ENCODE results near the gene WDCP. TPM values are rescaled to one million over a fixed set of nuclear protein-coding genes. Genes with fewer than 3 reads are reported as not detected.

The WDCP gene
- total RNA-seq, 1 experiment from 2014 or later = 20.0 TPM

- ATAC-seq (no peak), DNase-seq (ENCODE audit: low read depth, low spot score) (no peak)
- H3K27ac ChIP-seq (ENCODE audit: low read length) = no peak overlapping the region
- no peak overlapping the region for H3K4me3 ChIP-seq (ENCODE audit: low read depth in 2 of 2, low read length in 2 of 2)
- intact Hi-C loops (cut with micrococcal nuclease; ENCODE audit: unreplicated experiment) = no loop called here
- H3K36me3 ChIP-seq (ENCODE audit: control insufficient read depth, insufficient read depth, low read length) = no peaks in the 10 kb centered on the region
- H3K27me3 ChIP-seq (ENCODE audit: control insufficient read depth, insufficient read depth, low read length) = no peaks in the 10 kb centered on the region
- TF ChIP-seq SIN3A (IDR thresholded peaks at IDR 0.05; ENCODE audit: borderline replicate concordance, insufficient read depth, low read depth, low read length) (no peak), POLR2AphosphoS5 (IDR thresholded peaks at IDR 0.05; ENCODE audit: low read depth, low read length) (no peak), TCF7L2 (IDR thresholded peaks at IDR 0.05; ENCODE audit: low read depth, low read length) (no peak)
- H3K4me1 ChIP-seq (ENCODE audit: control insufficient read depth, insufficient read depth, low read length) = peaks cover 17% of the 10 kb centered on the region
- in situ Hi-C loops (cut with HindIII; ENCODE audit: low pct_unique_long_range_greater_than_20kb, low sequenced_read_pairs) = no loop called here
- ChIA-PET POLR2A (no interaction called here), CTCF (no interaction called here)
- H3K9me3 ChIP-seq (ENCODE audit: control insufficient read depth, insufficient read depth, low read depth, low read length) = no peaks in the 10 kb centered on the region
- no TSS peak for BruUV-seq (replicated peaks)
Observed at GRCh38 chr2:24020244-24020643, 26.9 kb downstream of the WDCP start.

- CTCF ChIA-PET = no interaction called here
- H3K4me1 ChIP-seq (ENCODE audit: control insufficient read depth, insufficient read depth, low read length) = peaks cover 20% of the 10 kb centered on the region
- BruUV-seq (replicated peaks) = no TSS peak
- DNase-seq (ENCODE audit: low read depth, low spot score) (no peak), ATAC-seq (no peak)
- in situ Hi-C loops (cut with HindIII; ENCODE audit: low pct_unique_long_range_greater_than_20kb, low sequenced_read_pairs) = no loop called here
- intact Hi-C loops (cut with micrococcal nuclease; ENCODE audit: unreplicated experiment) = no loop called here
- no peaks in the 10 kb centered on the region for H3K36me3 ChIP-seq (ENCODE audit: control insufficient read depth, insufficient read depth, low read length)
- no peaks in the 10 kb centered on the region for H3K27me3 ChIP-seq (ENCODE audit: control insufficient read depth, insufficient read depth, low read length)
- no peaks in the 10 kb centered on the region for H3K9me3 ChIP-seq (ENCODE audit: control insufficient read depth, insufficient read depth, low read depth, low read length)
- TF ChIP-seq SIN3A (IDR thresholded peaks at IDR 0.05; ENCODE audit: borderline replicate concordance, insufficient read depth, low read depth, low read length) = no peak
- TF ChIP-seq REST (IDR thresholded peaks at IDR 0.05; ENCODE audit: insufficient read depth in 1 of 2, low read depth in 2 of 2, low read length in 1 of 2) = no peak
- TF ChIP-seq TCF7L2 (IDR thresholded peaks at IDR 0.05; ENCODE audit: low read depth, low read length) = no peak
- TF ChIP-seq CTCF (IDR thresholded peaks at IDR 0.05) = no peak
- no peak for TF ChIP-seq POLR2AphosphoS5 (IDR thresholded peaks at IDR 0.05; ENCODE audit: low read depth, low read length)
- no peak overlapping the region for H3K4me3 ChIP-seq (ENCODE audit: low read depth in 2 of 2, low read length in 2 of 2)
- no peak overlapping the region for H3K27ac ChIP-seq (ENCODE audit: low read length)
- POLR2A ChIA-PET = no interaction called here
Observed at GRCh38 chr2:24019729-24020128, 27.5 kb downstream of the WDCP start.

- Histone ChIP-seq H3K4me1 (ENCODE audit: control insufficient read depth, insufficient read depth, low read length) (peaks cover 20% of the 10 kb centered on the region), H3K27me3 (ENCODE audit: control insufficient read depth, insufficient read depth, low read length) (no peaks in the 10 kb centered on the region), H3K27ac (ENCODE audit: low read length) (no peak overlapping the region), H3K4me3 (ENCODE audit: low read depth in 2 of 2, low read length in 2 of 2) (no peak overlapping the region), H3K36me3 (ENCODE audit: control insufficient read depth, insufficient read depth, low read length) (no peaks in the 10 kb centered on the region), H3K9me3 (ENCODE audit: control insufficient read depth, insufficient read depth, low read depth, low read length) (no peaks in the 10 kb centered on the region)
- no TSS peak for BruUV-seq (replicated peaks)
- CTCF ChIA-PET = no interaction called here
- no peak for DNase-seq (ENCODE audit: low read depth, low spot score)
- in situ Hi-C loops (cut with HindIII; ENCODE audit: low pct_unique_long_range_greater_than_20kb, low sequenced_read_pairs) (no loop called here), intact Hi-C loops (cut with micrococcal nuclease; ENCODE audit: unreplicated experiment) (no loop called here)
- no peak for ATAC-seq
- POLR2A ChIA-PET = no interaction called here
- no peak for TF ChIP-seq SIN3A (IDR thresholded peaks at IDR 0.05; ENCODE audit: borderline replicate concordance, insufficient read depth, low read depth, low read length)
- TF ChIP-seq CTCF (IDR thresholded peaks at IDR 0.05) = no peak
- TF ChIP-seq TCF7L2 (IDR thresholded peaks at IDR 0.05; ENCODE audit: low read depth, low read length) = no peak
- no peak for TF ChIP-seq POLR2AphosphoS5 (IDR thresholded peaks at IDR 0.05; ENCODE audit: low read depth, low read length)
- no peak for TF ChIP-seq REST (IDR thresholded peaks at IDR 0.05; ENCODE audit: insufficient read depth in 1 of 2, low read depth in 2 of 2, low read length in 1 of 2)
Observed at GRCh38 chr2:24018241-24018640, 28.9 kb downstream of the WDCP start.

Data from Panc1 (cell line).